ES-I3 (cell line): ENCODE measurements around the gene SLITRK3.

Experiments
- H3K36me3 ChIP-seq: 2 replicates; pipeline ENCODE4 v1.6.1; 2013; ENCODE audit warnings: mild to moderate bottlenecking, low read length, control low read depth, moderate library complexity; ENCODE audit not compliant: insufficient read depth
- H3K4me1 ChIP-seq: 2 replicates; pipeline ENCODE4 v1.6.1; 2013; ENCODE audit warnings: mild to moderate bottlenecking, control low read depth, low read length; ENCODE audit not compliant: insufficient read depth
- H3K9ac ChIP-seq: 2 replicates; pipeline ENCODE4 v1.6.1; 2013; ENCODE audit warnings: low read depth, mild to moderate bottlenecking, low read length, moderate library complexity
- H3K9me3 ChIP-seq: 2 replicates; pipeline ENCODE4 v1.6.1; 2013; ENCODE audit warnings: mild to moderate bottlenecking, low read length, moderate library complexity; ENCODE audit not compliant: control insufficient read depth, insufficient read depth

The SLITRK3 gene, protein sequence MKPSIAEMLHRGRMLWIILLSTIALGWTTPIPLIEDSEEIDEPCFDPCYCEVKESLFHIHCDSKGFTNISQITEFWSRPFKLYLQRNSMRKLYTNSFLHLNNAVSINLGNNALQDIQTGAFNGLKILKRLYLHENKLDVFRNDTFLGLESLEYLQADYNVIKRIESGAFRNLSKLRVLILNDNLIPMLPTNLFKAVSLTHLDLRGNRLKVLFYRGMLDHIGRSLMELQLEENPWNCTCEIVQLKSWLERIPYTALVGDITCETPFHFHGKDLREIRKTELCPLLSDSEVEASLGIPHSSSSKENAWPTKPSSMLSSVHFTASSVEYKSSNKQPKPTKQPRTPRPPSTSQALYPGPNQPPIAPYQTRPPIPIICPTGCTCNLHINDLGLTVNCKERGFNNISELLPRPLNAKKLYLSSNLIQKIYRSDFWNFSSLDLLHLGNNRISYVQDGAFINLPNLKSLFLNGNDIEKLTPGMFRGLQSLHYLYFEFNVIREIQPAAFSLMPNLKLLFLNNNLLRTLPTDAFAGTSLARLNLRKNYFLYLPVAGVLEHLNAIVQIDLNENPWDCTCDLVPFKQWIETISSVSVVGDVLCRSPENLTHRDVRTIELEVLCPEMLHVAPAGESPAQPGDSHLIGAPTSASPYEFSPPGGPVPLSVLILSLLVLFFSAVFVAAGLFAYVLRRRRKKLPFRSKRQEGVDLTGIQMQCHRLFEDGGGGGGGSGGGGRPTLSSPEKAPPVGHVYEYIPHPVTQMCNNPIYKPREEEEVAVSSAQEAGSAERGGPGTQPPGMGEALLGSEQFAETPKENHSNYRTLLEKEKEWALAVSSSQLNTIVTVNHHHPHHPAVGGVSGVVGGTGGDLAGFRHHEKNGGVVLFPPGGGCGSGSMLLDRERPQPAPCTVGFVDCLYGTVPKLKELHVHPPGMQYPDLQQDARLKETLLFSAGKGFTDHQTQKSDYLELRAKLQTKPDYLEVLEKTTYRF

DNA sequence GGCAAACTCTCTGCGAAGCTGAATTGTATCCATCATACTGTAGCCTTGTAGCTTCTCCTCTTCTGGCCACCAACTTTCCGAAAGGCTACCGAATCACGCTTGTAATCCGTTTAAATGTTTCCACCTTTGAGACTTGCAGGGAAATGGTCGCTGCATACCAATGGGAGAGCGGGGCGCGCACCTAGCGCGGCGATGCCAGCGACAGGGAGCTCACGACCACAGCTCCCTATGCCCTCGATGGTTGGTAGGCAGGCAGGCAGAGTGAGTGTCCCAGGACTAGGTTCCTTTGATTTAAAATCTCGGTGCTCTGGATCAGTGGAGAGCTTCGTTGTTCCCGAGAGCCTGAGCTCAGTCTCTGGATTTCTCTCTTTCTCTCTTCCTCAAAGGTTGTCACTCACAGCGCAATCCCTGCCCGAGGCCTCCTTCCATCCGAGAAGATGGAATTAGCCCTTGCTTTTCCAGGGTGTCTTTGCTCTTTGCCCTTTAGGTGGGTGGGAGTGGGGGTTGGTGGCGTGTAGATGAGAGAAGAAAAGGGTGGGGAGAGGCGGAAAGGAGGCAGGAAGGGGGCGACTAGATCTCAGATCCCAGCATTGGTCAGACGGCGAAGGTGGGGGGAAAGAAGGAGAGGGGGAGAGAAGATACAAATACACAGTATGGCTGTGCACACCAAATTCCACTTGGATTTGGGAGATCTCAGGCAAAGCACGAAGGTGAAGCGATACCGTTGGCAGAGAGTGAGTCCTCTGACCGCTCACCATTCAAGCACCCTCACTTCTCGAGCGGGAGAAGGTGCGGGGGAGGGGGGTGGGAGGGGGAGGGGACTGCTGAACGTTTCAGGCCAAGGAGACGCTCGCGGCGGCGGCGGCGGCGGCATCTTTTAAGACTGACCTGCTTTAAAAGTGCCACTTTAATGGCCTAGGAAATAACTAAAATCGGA lies at the start of gene SLITRK3:
Gene SLITRK3 (minus strand): TSS at position 745 of the 937 bp plus-strand sequence. CDS start 5,554 bp downstream, outside the sequence.
- Histone ChIP-seq H3K36me3 (no peaks in the 10 kb centered on the region), H3K9me3 (no peaks in the 10 kb centered on the region), H3K4me1 (peaks cover 3% of the 10 kb centered on the region; the same call in 1 of the 2 replicates), H3K9ac (peak within 1 kb of the TSS; percentile 59)

DNA sequence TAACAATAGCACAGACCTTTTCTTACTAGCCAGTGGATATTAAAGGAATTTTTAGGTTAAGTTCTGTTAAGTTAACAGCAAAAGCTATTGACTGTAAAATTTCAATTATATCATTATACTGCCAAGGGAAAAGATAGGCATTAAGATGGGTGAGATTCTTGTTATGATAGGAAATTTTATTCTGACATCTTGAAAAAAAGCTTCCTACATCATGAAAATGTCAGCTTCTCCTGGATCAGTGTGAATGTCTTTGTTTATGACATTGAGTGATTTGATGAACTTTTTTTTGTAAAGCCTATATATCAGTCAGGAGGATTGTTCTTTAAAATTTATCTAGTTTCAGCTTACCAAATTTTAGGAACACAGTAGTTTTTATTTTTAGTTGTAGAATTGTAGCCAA lies 47.4 kb upstream of the SLITRK3 start:
- Histone ChIP-seq H3K4me1 (no peaks in the 10 kb centered on the region), H3K9ac (no peak overlapping the region), H3K36me3 (no peaks in the 10 kb centered on the region)

GRCh38 chr3:165233501-165234195 lies 37.5 kb upstream of the SLITRK3 start:
- H3K4me1 ChIP-seq, result no peaks in the 10 kb centered on the region

More for the DNA sequence above, 47.4 kb upstream of the SLITRK3 start:
- H3K9me3 ChIP-seq, result no peaks in the 10 kb centered on the region; the same call in none of the 2 replicates

DNA sequence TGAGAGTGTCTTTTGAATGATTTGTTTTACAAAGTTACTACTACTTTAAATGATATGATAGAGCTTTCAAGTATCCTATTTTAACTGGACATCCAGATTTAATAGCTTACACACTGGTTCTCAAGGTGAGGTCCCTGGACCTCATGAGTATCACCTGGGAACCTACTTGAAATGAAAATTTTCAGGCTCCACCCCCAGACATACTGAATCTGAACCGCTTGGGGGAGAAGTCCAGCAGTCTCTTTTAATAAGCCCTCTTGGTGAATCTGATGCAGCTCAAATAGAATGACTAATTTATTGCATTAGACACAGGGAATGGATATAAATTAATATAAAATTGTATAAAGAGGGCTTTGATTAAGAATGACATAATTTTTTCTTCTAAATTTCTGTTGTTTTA lies 29.4 kb upstream of the SLITRK3 start:
- no peaks in the 10 kb centered on the region for H3K36me3 ChIP-seq
- H3K9ac ChIP-seq, result no peak overlapping the region
- H3K4me1 ChIP-seq, result peaks cover 5% of the 10 kb centered on the region; the same call in 1 of the 2 replicates
- H3K9me3 ChIP-seq, result no peaks in the 10 kb centered on the region

More at GRCh38 chr3:165233501-165234195, 37.5 kb upstream of the SLITRK3 start:
- Histone ChIP-seq H3K9me3 (no peaks in the 10 kb centered on the region), H3K36me3 (no peaks in the 10 kb centered on the region), H3K9ac (no peak overlapping the region)

DNA sequence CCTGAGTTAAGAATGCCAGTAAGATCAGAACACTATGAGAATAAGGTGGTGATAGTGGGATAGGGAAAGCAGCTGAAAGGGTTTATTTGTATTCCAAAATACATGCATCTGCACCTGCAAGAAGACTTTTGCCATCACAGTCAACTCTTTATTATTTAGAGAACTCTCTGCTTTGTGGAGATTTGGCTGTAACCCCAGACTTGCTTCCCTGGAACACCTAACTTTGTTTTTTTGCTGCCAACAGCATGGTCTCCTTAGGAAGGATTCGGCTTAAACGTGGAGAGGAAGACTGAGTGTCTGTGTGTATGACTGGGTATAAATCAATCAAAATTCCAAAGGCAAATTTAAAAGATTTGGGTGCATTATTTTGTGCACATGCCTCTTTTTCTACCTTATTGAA lies 21.6 kb upstream of the SLITRK3 start:
- no peaks in the 10 kb centered on the region for H3K4me1 ChIP-seq
- H3K36me3 ChIP-seq, result no peaks in the 10 kb centered on the region
- no peak overlapping the region for H3K9ac ChIP-seq
- H3K9me3 ChIP-seq, result no peaks in the 10 kb centered on the region

- Histone ChIP-seq H3K36me3 (no peaks in the 10 kb centered on the region), H3K4me1 (no peaks in the 10 kb centered on the region), H3K9me3 (no peaks in the 10 kb centered on the region), H3K9ac (no peak overlapping the region)
Observed at GRCh38 chr3:165212580-165212979, 16.4 kb upstream of the SLITRK3 start.

DNA sequence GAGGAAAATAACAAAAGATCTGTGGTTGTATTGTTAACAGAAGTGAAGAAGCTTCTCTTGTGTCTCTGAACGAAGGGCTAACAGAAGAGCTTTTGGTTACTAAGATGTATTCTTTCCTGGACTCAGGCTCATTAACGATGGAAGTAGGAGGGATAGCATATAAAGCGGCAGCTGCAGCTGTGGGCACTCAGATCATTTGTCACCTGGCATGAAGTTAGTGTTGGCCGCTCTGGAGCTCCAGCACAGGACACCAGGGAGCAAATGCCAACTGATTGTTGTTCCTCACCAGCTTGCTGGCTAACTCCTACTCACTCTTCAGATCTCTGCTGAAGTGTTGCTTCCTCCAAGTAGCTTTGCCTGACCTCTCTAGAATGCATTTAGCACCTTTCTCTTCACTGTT lies 15.5 kb upstream of the SLITRK3 start:
- H3K36me3 ChIP-seq, result no peaks in the 10 kb centered on the region
- no peaks in the 10 kb centered on the region for H3K9me3 ChIP-seq

GRCh38 chr3:165210727-165211126 lies 14.5 kb upstream of the SLITRK3 start:
- no peaks in the 10 kb centered on the region for H3K4me1 ChIP-seq
- no peaks in the 10 kb centered on the region for H3K9me3 ChIP-seq
- H3K36me3 ChIP-seq, result no peaks in the 10 kb centered on the region
- no peak overlapping the region for H3K9ac ChIP-seq

More for the DNA sequence above, 15.5 kb upstream of the SLITRK3 start:
- no peak overlapping the region for H3K9ac ChIP-seq
- H3K4me1 ChIP-seq, result no peaks in the 10 kb centered on the region

DNA sequence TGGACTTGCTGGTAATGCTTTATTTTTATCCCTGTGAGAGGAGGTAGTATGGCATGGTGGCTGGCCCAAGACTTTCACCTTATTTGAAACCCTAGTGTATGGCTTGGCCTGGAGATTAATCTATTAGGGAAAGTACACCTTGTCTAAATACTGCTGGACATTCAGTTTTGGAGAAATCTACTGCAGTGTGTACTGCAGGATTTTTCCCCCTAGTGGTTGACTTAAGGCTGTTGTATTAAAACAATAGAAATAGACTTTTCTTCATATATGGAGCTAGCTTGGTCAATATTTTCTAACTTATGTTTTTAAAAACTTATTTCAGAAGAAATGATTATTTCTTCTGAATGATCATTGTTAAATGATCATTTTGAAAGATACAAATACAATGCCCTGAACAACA lies 13.9 kb upstream of the SLITRK3 start:
- Histone ChIP-seq H3K36me3 (no peaks in the 10 kb centered on the region), H3K9me3 (no peaks in the 10 kb centered on the region), H3K4me1 (no peaks in the 10 kb centered on the region), H3K9ac (no peak overlapping the region)

DNA sequence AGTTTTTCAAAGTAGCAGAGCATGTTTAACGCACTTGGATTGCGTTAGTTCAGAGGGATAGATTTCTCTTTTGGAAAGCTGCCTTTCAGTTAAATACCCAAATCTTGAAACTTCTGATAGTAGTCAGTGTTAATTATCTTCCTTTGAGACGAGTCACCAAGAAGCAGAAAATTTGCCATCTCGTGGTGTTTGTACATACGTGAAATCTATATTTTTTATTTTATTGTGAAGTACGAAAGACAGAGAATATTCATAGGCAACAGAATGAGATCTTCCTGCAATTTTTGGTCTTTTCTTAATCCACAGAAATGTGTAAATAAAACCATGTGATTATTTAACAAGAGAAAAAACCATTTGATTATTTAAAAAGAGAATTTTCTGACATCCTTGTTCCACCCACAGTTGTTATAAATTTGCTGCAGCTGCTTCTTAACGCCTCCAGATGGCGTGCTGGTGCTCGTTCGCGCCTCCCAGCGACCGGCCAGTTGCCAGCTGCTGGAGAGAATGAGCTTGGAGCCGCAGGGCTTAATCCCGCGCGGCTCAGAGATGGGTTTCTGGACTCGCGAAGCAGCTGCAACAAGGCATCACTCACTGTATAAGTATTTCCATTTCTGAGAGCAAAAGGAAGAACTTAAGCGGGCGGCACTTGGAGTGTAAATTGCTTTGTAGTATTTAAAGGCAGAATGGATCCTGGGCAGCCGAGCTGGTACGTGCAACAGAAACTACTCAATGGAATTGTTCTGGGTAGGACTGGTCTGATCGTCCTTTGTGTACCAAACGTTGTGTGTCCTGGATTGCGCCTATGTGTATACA lies 10.5 kb upstream of the SLITRK3 start:
- no peaks in the 10 kb centered on the region for H3K36me3 ChIP-seq
- H3K9ac ChIP-seq, result peak overlapping the region; percentile 38; the same call in 1 of the 2 replicates
- no peaks in the 10 kb centered on the region for H3K4me1 ChIP-seq
- no peaks in the 10 kb centered on the region for H3K9me3 ChIP-seq

DNA sequence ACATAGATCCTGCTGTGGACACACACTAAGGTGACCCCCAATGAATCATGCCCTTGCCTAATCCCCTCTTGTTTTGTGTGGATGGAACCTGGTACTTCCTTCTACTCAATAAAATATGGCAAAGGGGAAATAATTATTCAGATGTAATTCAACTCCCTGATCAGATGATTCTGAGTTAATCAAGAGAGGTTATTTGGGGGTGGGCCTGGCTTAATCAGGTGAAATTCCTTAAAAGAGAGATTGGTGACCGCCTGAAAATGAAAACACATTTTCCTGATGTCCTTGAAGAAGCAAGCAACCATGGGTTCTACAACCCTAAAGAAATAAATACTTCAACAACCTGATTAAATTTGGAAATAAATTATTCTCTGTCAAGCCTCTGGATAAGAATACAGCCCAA lies 8.3 kb upstream of the SLITRK3 start:
- no peaks in the 10 kb centered on the region for H3K36me3 ChIP-seq
- H3K9me3 ChIP-seq, result no peaks in the 10 kb centered on the region
- no peak overlapping the region for H3K9ac ChIP-seq
- H3K4me1 ChIP-seq, result no peaks in the 10 kb centered on the region

GRCh38 chr3:165202995-165203394 lies 6.8 kb upstream of the SLITRK3 start:
- H3K9me3 ChIP-seq, result no peaks in the 10 kb centered on the region
- no peaks in the 10 kb centered on the region for H3K36me3 ChIP-seq
- H3K9ac ChIP-seq, result no peak overlapping the region
- H3K4me1 ChIP-seq, result no peaks in the 10 kb centered on the region

- H3K36me3 ChIP-seq, result no peaks in the 10 kb centered on the region
- H3K9ac ChIP-seq, result no peak overlapping the region
- H3K9me3 ChIP-seq, result no peaks in the 10 kb centered on the region
- H3K4me1 ChIP-seq, result no peaks in the 10 kb centered on the region
Observed at GRCh38 chr3:165201964-165202363, 5.8 kb upstream of the SLITRK3 start.
